Measurements from ENCODE around the gene PLS3.

PLS3 gene

GRCh38 chrX:115694028-115694427, 133.1 kb downstream of the PLS3 start:
- no peak for DNase-seq

GRCh38 chrX:115696039-115696438, 135.1 kb downstream of the PLS3 start:
- DNase-seq, result no peak

DNA sequence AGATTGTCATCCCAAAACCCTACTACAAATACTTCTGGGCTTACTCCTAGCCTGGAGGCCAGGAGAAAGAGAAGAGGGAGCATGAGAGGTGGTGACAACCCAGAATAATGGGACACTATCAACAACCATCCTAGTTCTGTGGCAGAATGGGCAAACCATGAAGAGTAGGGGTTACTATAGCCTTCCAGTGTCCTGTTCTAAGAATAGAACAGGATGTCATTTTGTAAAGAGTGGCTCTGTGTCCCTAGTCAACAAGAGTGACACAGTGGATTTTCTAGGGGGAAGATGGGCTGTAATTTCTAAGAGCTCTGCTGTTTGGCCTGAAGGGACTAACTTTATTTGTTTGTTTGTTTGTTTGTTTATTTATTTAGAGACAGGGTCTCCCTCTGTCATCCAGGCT, 136.0 kb downstream of the PLS3 start:
- DNase-seq, result no peak

DNA sequence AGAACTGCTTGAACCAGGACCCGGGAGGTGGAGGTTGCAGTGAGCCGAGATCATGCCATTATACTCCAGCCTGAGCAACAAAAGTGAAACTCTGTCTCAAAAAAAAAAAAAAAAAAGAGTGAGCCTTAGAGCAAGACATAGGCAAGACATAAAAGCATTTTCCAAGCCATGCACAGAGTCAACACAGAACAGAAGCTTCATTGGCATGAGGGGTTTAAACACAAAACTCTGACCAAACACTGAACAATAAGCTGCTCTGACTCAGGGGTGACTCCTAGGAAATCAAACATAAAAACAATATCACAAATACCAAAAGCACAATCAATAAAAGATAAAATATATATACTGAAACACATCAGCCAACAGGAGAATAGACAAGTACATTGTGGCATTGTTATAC, 136.8 kb downstream of the PLS3 start:
- no peak for DNase-seq

Measured in fibroblast of skin of back (primary cell).